GM19239 (cell line): ENCODE measurements around the gene ADPRHL1.

ENCODE experiments used
- DNase-seq: peaks from one replicate; pipeline ENCODE4 v3.0.0; 2011; ENCODE audit warnings: low spot score; ENCODE audit not compliant: insufficient read length
- FAIRE-seq: peaks from 2 replicates; lab custom pipeline; 2011; peaks lifted over from hg19 to GRCh38; lab: Jason Lieb, UNC

The ADPRHL1 gene

DNA sequence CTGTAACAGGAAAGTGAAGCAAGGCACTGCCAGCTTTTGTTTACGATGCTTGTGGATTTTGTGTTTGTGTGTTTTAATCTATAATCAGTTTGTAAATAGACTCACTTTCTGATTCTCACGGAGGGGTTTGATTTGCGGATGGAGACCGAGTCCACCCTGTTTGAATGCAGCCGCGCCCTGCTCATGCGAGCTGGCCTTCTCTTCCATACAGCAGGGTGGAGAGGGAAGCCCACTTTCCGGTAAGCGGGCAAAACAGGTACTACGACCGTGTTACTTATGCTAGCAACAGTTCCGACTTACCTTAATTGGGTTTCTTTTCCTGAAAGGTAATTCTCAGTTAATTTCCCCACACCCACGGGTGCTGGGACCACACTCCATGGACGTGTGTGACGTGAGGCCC, 33.1 kb downstream of the ADPRHL1 start:
- FAIRE-seq (no peak), DNase-seq (no peak)

DNA sequence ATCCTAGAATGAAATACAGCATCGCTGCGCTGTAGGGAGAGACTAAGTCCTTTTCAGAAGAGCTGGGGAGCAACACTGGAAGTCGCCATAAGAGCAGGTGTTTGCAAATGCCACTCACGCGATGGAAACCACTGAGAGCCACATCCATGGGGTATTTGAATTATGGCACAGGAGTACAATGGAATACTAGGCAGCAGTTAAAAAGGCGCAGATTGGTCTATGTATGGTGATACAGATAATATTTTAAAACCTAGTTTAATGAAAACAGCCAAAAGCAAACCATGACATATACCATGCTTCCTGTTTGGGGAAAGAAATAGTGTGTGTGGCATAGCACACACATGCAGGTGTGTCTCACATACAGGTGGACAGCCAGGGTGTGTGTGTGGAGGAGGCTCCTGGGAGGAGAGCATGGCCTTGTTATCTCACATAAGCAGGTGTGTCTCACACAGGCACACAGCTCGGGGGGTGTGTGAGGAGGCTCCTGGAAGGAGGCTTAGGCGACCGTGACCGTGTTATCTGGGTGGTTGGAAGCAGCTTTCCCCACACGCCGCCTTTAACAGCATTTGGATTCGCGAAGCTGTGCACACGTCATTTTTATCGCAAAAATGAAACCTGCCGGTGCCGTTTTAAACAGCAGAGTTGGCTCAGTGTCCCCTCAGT, 33.6 kb downstream of the ADPRHL1 start:
- FAIRE-seq (no peak), DNase-seq (no peak)

- FAIRE-seq: no peak
- DNase-seq: no peak
These were observed 34.6 kb downstream of the ADPRHL1 start for GRCh38 chr13:113418722-113419049.

DNA sequence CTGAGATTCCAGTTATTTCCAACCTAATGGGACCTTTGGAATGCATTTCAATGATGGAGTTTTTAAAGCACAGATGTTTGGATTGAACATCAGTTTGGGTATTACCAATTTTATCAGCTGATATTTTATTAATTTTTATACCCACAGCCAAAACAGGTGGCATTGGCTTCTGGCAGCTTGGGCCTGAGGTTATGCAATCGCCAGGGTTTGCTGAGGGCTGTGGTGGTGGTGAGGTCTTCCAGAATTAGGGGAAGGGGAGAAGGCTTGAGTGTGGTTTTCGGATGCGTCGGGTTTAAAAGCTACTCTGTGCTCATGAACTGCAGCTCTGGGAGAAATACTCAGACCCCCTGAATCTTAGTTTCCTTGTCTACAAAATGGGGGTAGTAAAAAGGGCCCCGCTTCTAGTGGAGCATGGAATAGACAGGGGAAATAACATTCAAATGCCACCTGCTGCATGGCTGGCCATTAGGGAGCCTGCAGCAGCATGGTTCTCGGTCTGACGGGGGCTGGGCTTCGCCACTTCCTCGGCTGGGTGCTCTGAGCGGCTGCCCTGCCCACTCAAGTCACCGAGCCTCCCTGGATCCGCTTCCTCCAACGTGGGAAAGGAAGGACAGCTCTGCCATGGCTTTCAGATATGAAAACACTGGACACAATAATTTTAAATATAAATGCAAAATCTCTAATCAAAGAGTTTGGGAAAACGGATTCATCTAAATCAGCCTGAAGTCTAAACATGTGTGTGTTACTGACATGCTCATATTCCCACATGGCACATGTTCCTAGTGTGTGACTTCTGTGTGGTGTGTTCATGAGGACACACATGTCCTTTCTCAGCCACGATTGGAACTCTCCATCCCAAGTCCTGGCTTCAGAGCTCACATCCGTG, 35.2 kb downstream of the ADPRHL1 start:
- DNase-seq (no peak), FAIRE-seq (no peak)

GRCh38 chr13:113417008-113417751, 36.1 kb downstream of the ADPRHL1 start:
- FAIRE-seq (no peak), DNase-seq (no peak)

DNA sequence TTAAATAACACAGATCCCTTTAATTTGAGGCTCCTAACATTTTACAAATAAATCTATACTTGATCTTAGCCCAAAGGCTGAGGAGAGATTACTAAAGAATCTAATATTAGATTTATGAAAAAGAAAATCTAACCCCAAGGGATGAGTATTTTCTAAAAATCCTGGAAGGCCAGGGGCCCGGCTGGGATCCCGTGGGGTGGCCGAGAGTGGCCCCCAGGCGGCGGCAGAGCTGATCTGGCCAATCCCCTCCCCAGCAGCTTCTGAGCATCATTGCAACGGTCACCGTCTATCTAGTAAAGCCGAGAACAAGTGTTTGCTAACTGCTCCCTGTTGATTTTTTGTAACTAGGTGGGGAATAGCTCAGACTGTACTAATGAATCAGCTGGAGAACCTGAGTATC, 37.5 kb downstream of the ADPRHL1 start:
- DNase-seq (no peak), FAIRE-seq (no peak)

- DNase-seq: no peak
- FAIRE-seq: no peak
These were observed 38.3 kb downstream of the ADPRHL1 start for GRCh38 chr13:113415032-113415431.

GRCh38 chr13:113414335-113414734, 39.0 kb downstream of the ADPRHL1 start:
- no peak for DNase-seq
- no peak for FAIRE-seq

GRCh38 chr13:113413898-113414282, 39.4 kb downstream of the ADPRHL1 start:
- no peak for DNase-seq

DNA sequence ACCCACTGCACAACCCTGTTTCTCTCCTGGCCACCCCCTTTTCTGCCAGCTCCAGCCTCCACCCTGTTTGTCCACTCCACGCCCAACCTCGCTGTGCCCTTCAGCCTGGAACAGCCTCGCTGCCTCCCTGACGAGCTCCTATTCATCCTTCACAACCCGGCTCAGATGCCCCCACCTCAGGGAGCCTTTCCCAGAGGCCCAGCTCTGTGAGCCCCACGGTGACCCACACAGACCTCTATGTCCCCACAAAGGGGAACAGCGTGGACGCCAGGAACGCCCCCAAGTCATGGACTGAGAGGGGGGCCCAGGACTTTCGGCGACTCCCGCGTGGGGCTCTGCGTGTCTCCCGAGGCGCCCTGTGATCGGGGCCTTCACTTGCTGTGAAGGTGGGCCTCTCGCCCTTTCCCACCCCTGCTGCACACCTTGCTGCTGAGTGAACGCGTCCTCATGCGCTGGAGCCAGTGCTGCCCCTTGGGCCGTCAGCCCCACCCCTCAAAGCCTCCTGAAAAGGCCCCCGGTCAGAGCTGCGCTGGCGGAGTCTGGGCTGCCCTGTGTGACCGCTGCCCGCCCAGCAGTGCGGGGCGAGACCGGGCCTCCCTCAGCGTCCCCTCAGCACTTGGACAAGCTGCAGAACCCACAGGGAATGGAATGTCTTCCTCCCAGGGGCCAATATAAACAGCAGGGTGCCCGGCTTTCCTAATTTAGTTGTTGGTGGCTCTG, 40.0 kb downstream of the ADPRHL1 start:
- no peak for DNase-seq
- FAIRE-seq: no peak

More at GRCh38 chr13:113413898-113414282, 39.4 kb downstream of the ADPRHL1 start:
- FAIRE-seq: no peak

DNA sequence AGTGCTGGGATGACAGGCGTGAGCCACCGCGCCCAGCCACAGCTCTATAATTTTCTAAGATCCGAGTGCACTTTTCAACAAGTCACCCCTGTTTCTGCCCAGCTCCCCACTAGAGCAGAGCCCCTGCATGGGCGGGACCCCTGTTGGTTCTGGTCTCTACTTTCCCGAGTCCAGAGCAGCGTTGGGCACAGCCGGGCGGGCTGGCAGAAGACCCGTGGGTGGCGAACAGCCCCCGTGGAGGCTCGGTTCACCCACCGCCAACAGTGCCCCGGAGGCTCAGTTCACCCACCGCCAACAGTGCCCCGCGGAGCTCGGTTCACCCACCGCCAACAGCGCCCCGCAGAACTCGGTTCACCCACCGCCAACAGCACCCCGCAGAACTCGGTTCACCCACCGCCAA, 40.8 kb downstream of the ADPRHL1 start:
- no peak for FAIRE-seq
- no peak for DNase-seq

- no peak for FAIRE-seq
These were observed 41.9 kb downstream of the ADPRHL1 start for GRCh38 chr13:113411216-113412023.

GRCh38 chr13:113410472-113411201, 42.7 kb downstream of the ADPRHL1 start:
- FAIRE-seq: no peak
- DNase-seq: no peak

More at GRCh38 chr13:113411216-113412023, 41.9 kb downstream of the ADPRHL1 start:
- no peak for DNase-seq

DNA sequence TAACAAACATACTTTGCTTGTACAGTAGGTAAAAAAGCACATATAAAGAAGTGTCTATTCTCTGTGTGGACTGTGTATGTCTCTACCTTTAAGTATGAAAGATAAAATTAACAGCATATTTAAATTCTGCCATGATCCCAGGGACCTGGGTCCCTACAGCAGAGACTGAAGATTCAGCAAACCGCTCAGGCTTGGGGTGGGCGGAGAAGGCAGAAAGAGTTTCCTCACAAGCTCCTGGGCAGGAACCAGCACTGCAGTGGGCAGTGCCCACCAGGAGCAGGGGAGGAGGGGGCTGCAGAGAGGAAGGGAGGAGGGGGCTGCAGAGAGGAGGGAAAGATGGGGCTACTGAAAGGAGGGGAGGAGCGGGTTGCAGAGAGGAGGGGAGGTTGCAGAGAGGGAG, 44.7 kb downstream of the ADPRHL1 start:
- no peak for FAIRE-seq
- DNase-seq: no peak

DNA sequence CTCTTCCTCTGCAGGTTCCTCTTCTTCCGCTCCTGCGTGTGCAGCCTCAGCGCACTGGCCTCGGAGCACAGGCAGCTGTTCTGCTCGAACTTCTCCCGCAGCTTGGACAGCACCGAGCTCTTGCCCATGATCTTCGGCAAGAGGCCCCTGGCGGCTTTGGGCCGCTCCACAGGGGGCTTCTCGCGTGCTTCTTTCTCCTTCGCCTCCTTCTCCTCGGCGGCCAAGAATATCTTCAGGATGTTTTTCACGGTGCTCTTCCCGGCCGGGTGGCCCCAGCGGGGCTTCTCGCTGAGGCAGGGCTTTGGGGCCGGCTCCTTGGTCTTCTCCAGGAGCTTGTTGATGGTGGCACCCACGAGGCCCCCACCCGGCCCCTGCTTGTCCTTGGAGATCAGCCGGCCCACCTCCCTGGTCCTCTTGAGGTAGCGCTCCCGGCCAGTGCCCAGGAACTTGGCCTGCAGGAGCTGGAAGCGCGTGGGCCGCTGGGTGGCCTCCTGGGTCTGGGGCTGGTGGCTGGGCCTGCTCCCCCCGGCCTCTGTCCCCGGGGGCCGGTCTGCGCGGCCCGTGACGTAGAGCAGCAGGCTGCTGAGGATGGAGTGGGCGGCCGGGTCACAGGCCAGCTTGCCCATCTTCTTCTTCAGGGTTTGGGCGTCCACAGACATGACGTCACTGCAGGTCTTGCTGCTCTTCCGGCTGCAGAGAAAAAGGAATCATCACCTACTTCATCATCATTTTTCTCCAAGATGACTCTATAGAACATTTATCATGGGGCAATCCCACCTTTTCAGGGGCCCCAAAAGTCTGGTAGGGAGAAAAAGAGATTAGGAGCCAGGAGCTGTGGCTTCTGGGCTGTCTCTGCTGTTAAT, 45.5 kb downstream of the ADPRHL1 start:
- DNase-seq: no peak
- FAIRE-seq: no peak

DNA sequence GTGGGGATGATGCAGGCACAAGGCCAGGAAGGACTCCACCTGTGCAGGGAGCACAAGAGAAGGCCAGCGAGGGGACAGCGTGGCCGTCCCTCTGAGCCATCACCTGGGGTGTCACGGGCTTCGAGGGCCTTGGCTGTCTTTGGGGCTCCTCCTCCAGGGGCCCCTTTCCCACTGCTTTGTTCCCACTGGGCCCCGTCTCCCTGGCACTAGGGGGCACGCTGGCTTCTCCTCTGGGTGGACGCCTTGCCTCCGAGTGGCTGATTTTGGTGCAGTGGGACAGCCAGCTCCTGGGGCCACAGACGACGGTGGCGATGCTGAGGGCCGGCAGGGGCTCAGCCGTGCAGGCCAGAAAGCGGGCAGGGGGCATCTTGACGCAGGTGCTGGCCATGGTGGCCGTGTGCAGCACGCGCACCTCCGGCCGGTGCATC, 46.2 kb downstream of the ADPRHL1 start:
- DNase-seq (no peak), FAIRE-seq (no peak)

- DNase-seq: no peak
- FAIRE-seq: no peak
These were observed 46.8 kb downstream of the ADPRHL1 start for GRCh38 chr13:113406321-113407102.
